Type B pancreatic cell (in vitro differentiated cells): Measurements from ENCODE around the gene ADGRL3. TPM values are rescaled to one million over a fixed set of nuclear protein-coding genes. Genes with fewer than 3 reads are reported as not detected.
A peak's percentile ranks its signal among the peaks of the same experiment; 100 is the strongest.
"Not testable (repeated sequence)": the region's sequence is repeated elsewhere in the genome, so short reads cannot be mapped to it uniquely, and the experiment has no call there.

Experiments used
- DNase-seq: peaks from one replicate; pipeline ENCODE4 v3.0.0; 2021; ENCODE audit warnings: mixed read lengths; ENCODE audit not compliant: unreplicated experiment; ENCODE audit errors: extremely low spot score
- H3K27ac Mint-ChIP-seq: 2 replicates; pipeline ENCODE4 v1.8.0; 2021; ENCODE audit warnings: mild to moderate bottlenecking, mixed read lengths
- H3K27me3 Mint-ChIP-seq: 2 replicates; pipeline ENCODE4 v1.8.0; 2021; ENCODE audit warnings: mixed read lengths
- H3K36me3 Mint-ChIP-seq: 2 replicates; pipeline ENCODE4 v1.8.0; 2021; ENCODE audit warnings: mixed read lengths
- H3K4me1 Mint-ChIP-seq: one replicate; pipeline ENCODE4 v1.8.0; 2021; ENCODE audit warnings: mixed read lengths; ENCODE audit not compliant: unreplicated experiment
- H3K4me3 Mint-ChIP-seq: 2 replicates; pipeline ENCODE4 v1.8.0; 2021; ENCODE audit warnings: mild to moderate bottlenecking, mixed read lengths
- H3K9me3 Mint-ChIP-seq: 2 replicates; pipeline ENCODE4 v1.8.0; 2021; ENCODE audit warnings: mixed read lengths
- CTCF ChIP-seq: fragments of 200-600 bp; sonication (generic); conservative IDR thresholded peaks from 2 replicates; pipeline ENCODE4 v1.5.0; 2021; ENCODE audit warnings: antibody characterized with exemption, mild to moderate bottlenecking
- total RNA-seq: library from RNA; stranded (reverse); gene quantifications from 2 replicates; pipeline ENCODE4 v1.2.1, GENCODE V29; 2021; ENCODE audit warnings: low replicate concordance

ADGRL3 gene
- total RNA-seq, 1 donor from 2014 or later, result 53.5 TPM

- DNase-seq, result no peak
- Mint-ChIP-seq H3K4me1 (no peaks in the 10 kb centered on the region), H3K9me3 (peaks cover 18% of the 10 kb centered on the region), H3K4me3 (no peak overlapping the region), H3K36me3 (peaks cover 24% of the 10 kb centered on the region), H3K27ac (no peak overlapping the region), H3K27me3 (no peaks in the 10 kb centered on the region)
- TF ChIP-seq CTCF, result no peak
Measured at GRCh38 chr4:61763682-61764081, 563.6 kb downstream of the ADGRL3 start.

- not testable (repeated sequence) for DNase-seq, H3K4me1 Mint-ChIP-seq, H3K4me3 Mint-ChIP-seq, H3K27me3 Mint-ChIP-seq, H3K27ac Mint-ChIP-seq
- peaks cover 24% of the 10 kb centered on the region for H3K36me3 Mint-ChIP-seq
- peaks cover 18% of the 10 kb centered on the region for H3K9me3 Mint-ChIP-seq
Measured at GRCh38 chr4:61764090-61764489, 564.0 kb downstream of the ADGRL3 start.

- not testable (repeated sequence) for H3K4me3 Mint-ChIP-seq, H3K27ac Mint-ChIP-seq
Measured at GRCh38 chr4:61769444-61770167, 569.5 kb downstream of the ADGRL3 start.

GRCh38 chr4:61770456-61770855 is 570.3 kb downstream of the ADGRL3 start:
- H3K4me1 Mint-ChIP-seq, result peaks cover 29% of the 10 kb centered on the region
- no peak for DNase-seq
- no peak for TF ChIP-seq CTCF
- H3K27ac Mint-ChIP-seq, result peak overlapping the region; percentile 30
- no peaks in the 10 kb centered on the region for H3K27me3 Mint-ChIP-seq
- H3K9me3 Mint-ChIP-seq, result peaks cover 18% of the 10 kb centered on the region
- no peak overlapping the region for H3K4me3 Mint-ChIP-seq
- peaks cover 22% of the 10 kb centered on the region for H3K36me3 Mint-ChIP-seq

More at GRCh38 chr4:61769444-61770167, 569.5 kb downstream of the ADGRL3 start:
- peaks cover 17% of the 10 kb centered on the region for H3K9me3 Mint-ChIP-seq
- not testable (repeated sequence) for H3K27me3 Mint-ChIP-seq, DNase-seq
- peaks cover 29% of the 10 kb centered on the region for H3K4me1 Mint-ChIP-seq
- peaks cover 21% of the 10 kb centered on the region for H3K36me3 Mint-ChIP-seq

GRCh38 chr4:61771056-61771455 is 570.9 kb downstream of the ADGRL3 start:
- no peak for TF ChIP-seq CTCF
- H3K36me3 Mint-ChIP-seq, result peaks cover 20% of the 10 kb centered on the region
- H3K4me1 Mint-ChIP-seq, result peaks cover 29% of the 10 kb centered on the region
- no peak for DNase-seq
- no peaks in the 10 kb centered on the region for H3K27me3 Mint-ChIP-seq
- H3K27ac Mint-ChIP-seq, result peak overlapping the region; percentile 30
- H3K4me3 Mint-ChIP-seq, result no peak overlapping the region
- H3K9me3 Mint-ChIP-seq, result peaks cover 15% of the 10 kb centered on the region

GRCh38 chr4:61772126-61772525 is 572.0 kb downstream of the ADGRL3 start:
- no peak for DNase-seq
- Mint-ChIP-seq H3K27me3 (no peaks in the 10 kb centered on the region), H3K36me3 (peaks cover 13% of the 10 kb centered on the region), H3K4me1 (peaks cover 29% of the 10 kb centered on the region), H3K27ac (no peak overlapping the region), H3K9me3 (peaks cover 10% of the 10 kb centered on the region), H3K4me3 (no peak overlapping the region)
- no peak for TF ChIP-seq CTCF
